Right ventricle myocardium inferior (tissue), 1 donor: Measurements from ENCODE around the gene LEAP2. TPM values are rescaled to one million over a fixed set of nuclear protein-coding genes. Genes with fewer than 3 reads are reported as not detected.

Experiments used
- ATAC-seq: fragments of 200-7000 bp; cut with Tn5 transposase; one replicate; pipeline ENCODE4 v1.9.1; 2020; ENCODE audit warnings: mild to moderate bottlenecking, moderate library complexity
- DNase-seq: peaks from one replicate; pipeline ENCODE4 v3.0.0; 2021; ENCODE audit errors: missing footprints
- intact Hi-C: fragments of 100-400 bp; cut with DNase I; formaldehyde crosslinking; loops from one replicate; pipeline ENCODE4 v1.11.0; 2022
- long read RNA-seq: library from polyadenylated mRNA; unstranded; transcript quantifications from one replicate; pipeline ENCODE4 v2.0.0, GENCODE V29; 2021
- total RNA-seq: library from RNA; stranded (reverse); fragmentation: NEBNext Ultra II Directional; extraction: Animal tissue kit (Norgen Biotek cat#: 25700); gene quantifications from one replicate; pipeline ENCODE4 v1.2.1, GENCODE V29; 2021
- donor health status: DM: no; HTN: yes; CAD: no; lungs with severe emphysema.

The LEAP2 gene, protein sequence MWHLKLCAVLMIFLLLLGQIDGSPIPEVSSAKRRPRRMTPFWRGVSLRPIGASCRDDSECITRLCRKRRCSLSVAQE
- total RNA-seq: 1.1 TPM
- long read RNA-seq: 0 reads

GRCh38 chr5:132873119-132873929 is at the start of gene LEAP2:
LEAP2 (plus strand) TSS chr5:132873668; CDS start chr5:132873695, 27 bp downstream.
- no peak for DNase-seq
- peak; percentile 36 for ATAC-seq
- intact Hi-C loops: no loop called here

DNA sequence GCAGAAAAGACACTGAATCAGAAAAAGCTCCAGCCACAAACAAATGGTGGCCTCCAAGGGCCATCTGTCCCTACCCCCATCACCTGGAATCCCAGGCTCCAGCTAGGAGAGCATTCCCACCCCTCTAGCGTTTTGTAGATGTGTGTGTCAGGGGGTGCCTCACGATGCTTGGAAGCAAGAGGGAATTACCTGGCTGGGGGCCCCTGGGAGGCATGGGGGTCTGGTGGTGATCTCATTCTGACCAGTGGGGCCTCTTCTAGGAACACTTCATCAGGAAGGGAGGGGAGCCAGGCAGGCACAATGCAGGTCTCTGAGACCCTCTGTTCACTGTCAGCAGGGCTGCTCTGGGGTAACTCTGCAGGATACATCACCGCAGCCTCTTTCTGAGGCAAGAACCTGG is 49.0 kb upstream of the LEAP2 start:
- no peak for ATAC-seq
- intact Hi-C loops: loop anchor here (5.0 kb wide), 1 partner anchor 67 kb away; no protein-coding TSS in a partner anchor
- no peak for DNase-seq

GRCh38 chr5:132825033-132825833 is 48.2 kb upstream of the LEAP2 start:
- intact Hi-C loops: no loop called here
- no peak for DNase-seq
- no peak for ATAC-seq

GRCh38 chr5:132825834-132826391 is 47.6 kb upstream of the LEAP2 start:
- DNase-seq: no peak
- no peak for ATAC-seq
- intact Hi-C loops: no loop called here

GRCh38 chr5:132826424-132827082 is 46.9 kb upstream of the LEAP2 start:
- ATAC-seq (no peak), DNase-seq (no peak)
- intact Hi-C loops: no loop called here

DNA sequence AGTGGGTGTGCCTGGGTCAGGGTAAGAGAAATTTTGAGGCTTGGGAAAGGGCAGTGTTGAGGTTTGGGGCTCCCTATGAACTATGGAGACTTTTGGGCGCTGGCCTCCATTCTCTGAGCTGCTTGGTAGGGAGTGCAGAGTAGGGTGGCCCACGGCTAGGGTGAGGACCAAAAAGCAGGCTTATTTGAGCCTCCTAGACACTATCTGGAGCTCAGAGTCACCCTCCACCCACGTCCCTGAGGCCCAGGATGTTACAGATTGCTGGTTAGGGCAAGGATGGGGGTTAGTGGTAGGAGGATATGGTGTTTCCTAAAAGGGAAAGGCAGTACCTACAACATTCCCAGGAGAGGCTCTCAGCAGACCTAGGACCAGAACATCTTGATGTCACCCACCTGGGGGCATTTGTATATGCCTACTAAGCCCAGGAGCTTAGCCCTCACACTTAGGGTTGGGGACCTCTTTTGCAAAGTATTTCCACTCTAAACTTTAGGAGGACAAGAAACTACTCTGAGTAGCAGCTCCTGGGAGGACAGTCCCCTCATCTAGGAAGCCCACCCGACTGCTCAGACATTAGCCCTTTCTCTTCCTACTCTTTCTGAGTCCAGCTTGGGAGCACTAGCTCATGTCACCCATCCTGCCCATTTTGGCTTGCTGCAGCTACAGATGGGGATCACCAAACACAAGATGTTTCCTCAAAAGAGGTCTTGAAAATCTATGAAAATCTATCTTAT is 45.4 kb upstream of the LEAP2 start:
- intact Hi-C loops: no loop called here
- no peak for ATAC-seq
- no peak for DNase-seq

GRCh38 chr5:132828846-132829494 is 44.5 kb upstream of the LEAP2 start:
- DNase-seq (no peak), ATAC-seq (no peak)
- intact Hi-C loops: no loop called here

- DNase-seq (peak; percentile 87), ATAC-seq (peak; percentile 91)
- intact Hi-C loops: loop anchor here (1.0 kb wide), 2 partner anchors 36 to 53 kb away; partner anchors contain the start of genes GDF9 and UQCRQ
Observed at GRCh38 chr5:132829742-132830435, 43.6 kb upstream of the LEAP2 start.

GRCh38 chr5:132830436-132831094 is 42.9 kb upstream of the LEAP2 start, which contains the start of gene SHROOM1:
SHROOM1 (minus strand) TSS chr5:132830647; CDS start chr5:132826140, 4,507 bp downstream.
- peak; percentile 86 for DNase-seq

DNA sequence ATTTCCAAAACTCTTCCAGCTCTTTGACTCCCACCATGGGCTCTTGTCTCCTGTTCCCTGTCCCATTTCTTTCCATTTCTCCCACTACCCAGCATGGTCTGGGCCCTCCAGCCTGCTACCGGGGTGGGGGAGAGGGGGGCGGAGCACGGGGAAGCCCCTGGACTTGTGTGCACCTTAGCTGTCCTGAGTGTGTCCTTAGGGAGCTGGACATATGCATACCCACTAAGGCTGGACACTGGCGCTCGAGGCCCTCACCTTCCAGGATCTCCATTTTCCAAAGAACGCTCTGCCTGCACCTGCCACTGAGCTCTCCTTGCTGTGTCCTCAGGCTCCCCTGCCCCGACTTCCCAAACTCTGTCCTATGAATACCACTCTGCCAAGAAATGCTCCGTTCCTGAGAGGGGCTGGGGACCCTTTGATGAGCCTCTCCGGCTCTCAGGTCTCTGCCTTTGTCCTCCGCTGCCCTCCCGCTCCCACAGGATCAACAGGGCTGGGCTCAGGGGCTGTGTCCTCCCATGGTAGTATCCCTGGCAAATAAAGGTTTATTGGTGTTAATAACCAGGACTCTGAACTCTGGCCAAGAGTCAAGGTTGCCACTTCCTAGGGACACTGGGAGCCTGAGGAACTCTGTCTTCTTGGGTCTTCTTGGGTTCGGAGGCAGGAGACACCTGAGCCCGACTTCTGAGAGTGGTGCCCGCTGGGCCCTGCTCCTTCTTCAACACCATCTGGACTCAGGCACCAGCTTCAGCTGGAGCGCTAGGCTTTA is 42.2 kb upstream of the LEAP2 start:
- DNase-seq: no peak
- intact Hi-C loops: no loop called here
- no peak for ATAC-seq

More at GRCh38 chr5:132830436-132831094, 42.9 kb upstream of the LEAP2 start, which contains the start of gene SHROOM1:
- intact Hi-C loops: loop anchor here (1.0 kb wide), 2 partner anchors 36 to 53 kb away; partner anchors contain the start of genes GDF9 and UQCRQ
- ATAC-seq: peak; percentile 81

DNA sequence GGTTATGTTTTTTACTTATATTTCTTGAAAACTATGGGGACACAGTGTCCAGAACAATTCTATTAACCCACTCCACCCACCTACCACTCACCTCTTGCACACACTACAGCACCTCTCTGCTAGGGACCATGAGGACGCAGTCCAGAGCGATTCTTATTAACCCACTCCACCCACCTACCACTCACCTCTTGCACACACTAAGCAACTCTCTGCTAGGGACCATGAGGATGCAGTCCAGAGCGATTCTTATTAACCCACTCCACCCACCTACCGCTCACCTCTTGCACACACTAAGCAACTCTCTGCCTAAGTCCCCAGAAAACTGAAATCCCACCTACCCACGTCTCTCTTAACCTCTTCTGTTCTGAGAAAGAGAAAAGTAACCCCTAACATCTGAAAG is 40.9 kb upstream of the LEAP2 start:
- ATAC-seq: no peak
- no peak for DNase-seq
- intact Hi-C loops: no loop called here

DNA sequence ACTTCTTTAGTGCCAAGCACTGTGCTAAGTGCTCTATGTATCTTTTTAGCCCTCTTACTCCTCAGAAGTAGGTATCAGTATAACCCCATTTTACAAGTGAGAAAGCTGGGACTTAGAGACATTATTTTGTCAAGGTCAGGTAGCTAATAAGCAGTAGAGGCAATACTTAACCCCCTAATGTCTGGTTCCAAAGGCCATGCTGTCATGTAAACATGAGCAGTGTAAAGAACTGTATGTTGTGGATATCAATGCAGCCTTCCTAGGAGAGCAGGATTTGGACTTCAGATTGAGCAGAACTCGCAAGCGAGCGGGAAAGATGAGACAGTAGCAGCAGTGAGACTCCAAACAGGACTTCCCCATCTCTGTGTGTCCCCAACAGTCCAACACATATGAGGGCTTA is 39.4 kb upstream of the LEAP2 start:
- intact Hi-C loops: no loop called here
- ATAC-seq: no peak
- no peak for DNase-seq

- ATAC-seq (no peak), DNase-seq (no peak)
- intact Hi-C loops: no loop called here
Observed at GRCh38 chr5:132836852-132837251, 36.6 kb upstream of the LEAP2 start.

DNA sequence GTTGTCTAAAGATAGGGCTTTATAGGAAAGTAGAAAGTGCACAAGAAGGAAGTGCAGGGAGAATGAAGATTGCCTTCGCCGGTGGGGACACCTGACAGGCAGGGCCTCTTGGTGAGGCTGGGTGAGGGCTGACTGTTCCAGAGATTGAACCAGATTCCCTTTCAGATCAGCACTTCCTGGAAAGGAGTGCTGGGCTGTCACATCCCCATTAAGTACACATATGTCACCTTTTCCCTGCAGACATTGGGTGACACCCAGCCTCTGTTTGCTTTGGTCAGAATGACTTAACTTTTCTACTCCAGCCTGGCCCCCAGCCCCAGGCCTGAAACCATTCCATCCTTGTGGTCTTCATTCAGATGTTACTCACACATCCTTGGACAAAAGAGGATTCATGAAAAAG is 35.6 kb upstream of the LEAP2 start:
- intact Hi-C loops: no loop called here
- ATAC-seq (no peak), DNase-seq (no peak)

GRCh38 chr5:132838516-132839282 is 34.8 kb upstream of the LEAP2 start:
- intact Hi-C loops: no loop called here
- ATAC-seq: no peak
- DNase-seq: no peak
